ENCODE results near the gene CCDC192. TPM values are rescaled to one million over a fixed set of nuclear protein-coding genes. Genes with fewer than 3 reads are reported as not detected.
"Not testable (repeated sequence)": the region's sequence is repeated elsewhere in the genome, so short reads cannot be mapped to it uniquely, and the experiment has no call there.

The CCDC192 gene
- total RNA-seq, 3 donors from 2014 or later = 1.3 TPM; not detected in 2

GRCh38 chr5:127666043-127666716, 37.0 kb upstream of the CCDC192 start:
- DNase-seq (ENCODE audit: low spot score in 2 of 2) = no peak
- Histone ChIP-seq H3K27me3 (no peaks in the 10 kb centered on the region), H3K27ac (peak overlapping the region; percentile 57 to 65), H3K4me3 (no peak overlapping the region), H3K36me3 (no peaks in the 10 kb centered on the region), H3K9me3 (no peaks in the 10 kb centered on the region), H3K4me1 (no peaks in the 10 kb centered on the region)
- intact Hi-C loops (cut with DNase I; ENCODE audit: low total_unique reads) = no loop called here
- TF ChIP-seq POLR2A (IDR thresholded peaks at IDR 0.05) = no peak
- TF ChIP-seq CTCF (IDR thresholded peaks at IDR 0.05) = no peak
- TF ChIP-seq POLR2AphosphoS5 (IDR thresholded peaks at IDR 0.05) = no peak

GRCh38 chr5:127667926-127668325, 35.3 kb upstream of the CCDC192 start:
- Histone ChIP-seq H3K9me3 (no peaks in the 10 kb centered on the region), H3K36me3 (no peaks in the 10 kb centered on the region), H3K4me3 (no peak overlapping the region), H3K4me1 (no peaks in the 10 kb centered on the region), H3K27me3 (no peaks in the 10 kb centered on the region), H3K27ac (no peak overlapping the region)
- no peak for DNase-seq (ENCODE audit: low spot score in 2 of 2)
- intact Hi-C loops (cut with DNase I; ENCODE audit: low total_unique reads) = no loop called here
- TF ChIP-seq POLR2A (IDR thresholded peaks at IDR 0.05) = no peak
- no peak for TF ChIP-seq POLR2AphosphoS5 (IDR thresholded peaks at IDR 0.05)
- no peak for TF ChIP-seq CTCF (IDR thresholded peaks at IDR 0.05)

GRCh38 chr5:127671218-127671617, 32.0 kb upstream of the CCDC192 start:
- Histone ChIP-seq H3K27me3 (no peaks in the 10 kb centered on the region), H3K36me3 (no peaks in the 10 kb centered on the region), H3K4me3 (no peak overlapping the region), H3K9me3 (no peaks in the 10 kb centered on the region), H3K4me1 (no peaks in the 10 kb centered on the region), H3K27ac (no peak overlapping the region)
- intact Hi-C loops (cut with DNase I; ENCODE audit: low total_unique reads) = no loop called here
- TF ChIP-seq POLR2A (IDR thresholded peaks at IDR 0.05) (no peak), POLR2AphosphoS5 (IDR thresholded peaks at IDR 0.05) (no peak), CTCF (IDR thresholded peaks at IDR 0.05) (no peak)
- DNase-seq (ENCODE audit: low spot score in 2 of 2) = no peak

GRCh38 chr5:127673117-127673800, 29.9 kb upstream of the CCDC192 start:
- H3K27me3 ChIP-seq = no peaks in the 10 kb centered on the region
- no peak for TF ChIP-seq CTCF (IDR thresholded peaks at IDR 0.05)
- no peak for TF ChIP-seq POLR2AphosphoS5 (IDR thresholded peaks at IDR 0.05)
- no peak for TF ChIP-seq POLR2A (IDR thresholded peaks at IDR 0.05)
- no peaks in the 10 kb centered on the region for H3K9me3 ChIP-seq
- DNase-seq (ENCODE audit: low spot score in 2 of 2) = no peak
- no peak overlapping the region for H3K27ac ChIP-seq
- H3K36me3 ChIP-seq = no peaks in the 10 kb centered on the region
- intact Hi-C loops (cut with DNase I; ENCODE audit: low total_unique reads) = no loop called here
- no peak overlapping the region for H3K4me3 ChIP-seq
- no peaks in the 10 kb centered on the region for H3K4me1 ChIP-seq

GRCh38 chr5:127676951-127677350, 26.2 kb upstream of the CCDC192 start:
- H3K4me1 ChIP-seq; H3K36me3 ChIP-seq; H3K27ac ChIP-seq; DNase-seq (ENCODE audit: low spot score in 2 of 2); H3K9me3 ChIP-seq; H3K4me3 ChIP-seq; intact Hi-C loops (cut with DNase I; ENCODE audit: low total_unique reads); H3K27me3 ChIP-seq: not testable (repeated sequence)

GRCh38 chr5:127679691-127680330, 23.4 kb upstream of the CCDC192 start:
- H3K4me3 ChIP-seq = not testable (repeated sequence)

More at GRCh38 chr5:127679691-127680330, 23.4 kb upstream of the CCDC192 start:
- H3K4me1 ChIP-seq; intact Hi-C loops (cut with DNase I; ENCODE audit: low total_unique reads); DNase-seq (ENCODE audit: low spot score in 2 of 2); H3K27ac ChIP-seq; H3K36me3 ChIP-seq; H3K9me3 ChIP-seq; H3K27me3 ChIP-seq: not testable (repeated sequence)
